ENCODE measurements around the gene OR52I2.

Gene OR52I2

GRCh38 chr11:4606231-4607015, 24.9 kb downstream of the OR52I2 start:
- peak overlapping the region; percentile 58 for H3K4me2 ChIP-seq (ENCODE audit: low read length)
- no peaks in the 10 kb centered on the region for H3K36me3 ChIP-seq (ENCODE audit: control insufficient read depth, insufficient read depth, low read length)
- no peak overlapping the region for H3K9ac ChIP-seq
- no peak overlapping the region for H2AFZ ChIP-seq
- H3K79me2 ChIP-seq = no peaks in the 10 kb centered on the region
- no peak overlapping the region for H3K27ac ChIP-seq
- peaks cover 10% of the 10 kb centered on the region for H3K4me1 ChIP-seq
- no peak overlapping the region for H3K4me3 ChIP-seq (ENCODE audit: low read depth, low read length)
- H3K27me3 ChIP-seq (ENCODE audit: control insufficient read depth, insufficient read depth, low read length) = no peaks in the 10 kb centered on the region
- no peaks in the 10 kb centered on the region for H3K9me3 ChIP-seq (ENCODE audit: control insufficient read depth, low read length)
- no peak for TF ChIP-seq CTCF (IDR thresholded peaks at IDR 0.05)

- Histone ChIP-seq H3K4me1 (peaks cover 10% of the 10 kb centered on the region), H3K27me3 (ENCODE audit: control insufficient read depth, insufficient read depth, low read length) (no peaks in the 10 kb centered on the region), H3K9ac (no peak overlapping the region), H3K36me3 (ENCODE audit: control insufficient read depth, insufficient read depth, low read length) (no peaks in the 10 kb centered on the region), H3K4me3 (ENCODE audit: low read depth, low read length) (peak overlapping the region; percentile 60), H3K9me3 (ENCODE audit: control insufficient read depth, low read length) (no peaks in the 10 kb centered on the region), H3K79me2 (no peaks in the 10 kb centered on the region), H2AFZ (peak overlapping the region; percentile 95), H3K4me2 (ENCODE audit: low read length) (peak overlapping the region; percentile 58), H3K27ac (no peak overlapping the region)
- no peak for TF ChIP-seq CTCF (IDR thresholded peaks at IDR 0.05)
Observed at GRCh38 chr11:4607096-4607495, 25.6 kb downstream of the OR52I2 start.

GRCh38 chr11:4607781-4608666, 26.5 kb downstream of the OR52I2 start, which contains the start of gene TRIM68:
Gene TRIM68 (minus strand): TSS chr11:4608231. CDS start chr11:4605504, 2,727 bp downstream.
- Histone ChIP-seq H3K9ac (no peak within 1 kb of the TSS), H3K4me1 (peaks cover 10% of the 10 kb centered on the region), H3K36me3 (ENCODE audit: control insufficient read depth, insufficient read depth, low read length) (no peaks in the 10 kb centered on the region), H3K79me2 (no peaks in the 10 kb centered on the region), H3K4me3 (ENCODE audit: low read depth, low read length) (peak within 1 kb of the TSS; percentile 60), H3K4me2 (ENCODE audit: low read length) (peak within 1 kb of the TSS; percentile 74), H3K27ac (peak within 1 kb of the TSS; percentile 81), H2AFZ (peak within 1 kb of the TSS; percentile 95), H3K9me3 (ENCODE audit: control insufficient read depth, low read length) (no peaks in the 10 kb centered on the region), H3K27me3 (ENCODE audit: control insufficient read depth, insufficient read depth, low read length) (no peaks in the 10 kb centered on the region)
- TF ChIP-seq CTCF (IDR thresholded peaks at IDR 0.05) = no peak

- Histone ChIP-seq H3K27ac (no peak overlapping the region), H3K36me3 (ENCODE audit: control insufficient read depth, insufficient read depth, low read length) (no peaks in the 10 kb centered on the region), H3K4me2 (ENCODE audit: low read length) (peak overlapping the region; percentile 35), H3K4me1 (peaks cover 10% of the 10 kb centered on the region), H3K27me3 (ENCODE audit: control insufficient read depth, insufficient read depth, low read length) (no peaks in the 10 kb centered on the region), H2AFZ (peak overlapping the region; percentile 38), H3K4me3 (ENCODE audit: low read depth, low read length) (no peak overlapping the region), H3K9ac (no peak overlapping the region), H3K79me2 (no peaks in the 10 kb centered on the region), H3K9me3 (ENCODE audit: control insufficient read depth, low read length) (no peaks in the 10 kb centered on the region)
- TF ChIP-seq CTCF (IDR thresholded peaks at IDR 0.05) = no peak
Observed at GRCh38 chr11:4610258-4610935, 28.9 kb downstream of the OR52I2 start.

Data from parathyroid adenoma (tissue), 2 donors.